GM18858 (cell line): ENCODE data around the gene PCYOX1L.
"Not testable (repeated sequence)": the region's sequence is repeated elsewhere in the genome, so short reads cannot be mapped to it uniquely, and the experiment has no call there.

Source experiments
- ATAC-seq: cut with Tn5 transposase; IDR thresholded peaks from one replicate; pipeline ENCODE4 v1.9.1; 2021; ENCODE audit not compliant: unreplicated experiment

PCYOX1L gene

DNA sequence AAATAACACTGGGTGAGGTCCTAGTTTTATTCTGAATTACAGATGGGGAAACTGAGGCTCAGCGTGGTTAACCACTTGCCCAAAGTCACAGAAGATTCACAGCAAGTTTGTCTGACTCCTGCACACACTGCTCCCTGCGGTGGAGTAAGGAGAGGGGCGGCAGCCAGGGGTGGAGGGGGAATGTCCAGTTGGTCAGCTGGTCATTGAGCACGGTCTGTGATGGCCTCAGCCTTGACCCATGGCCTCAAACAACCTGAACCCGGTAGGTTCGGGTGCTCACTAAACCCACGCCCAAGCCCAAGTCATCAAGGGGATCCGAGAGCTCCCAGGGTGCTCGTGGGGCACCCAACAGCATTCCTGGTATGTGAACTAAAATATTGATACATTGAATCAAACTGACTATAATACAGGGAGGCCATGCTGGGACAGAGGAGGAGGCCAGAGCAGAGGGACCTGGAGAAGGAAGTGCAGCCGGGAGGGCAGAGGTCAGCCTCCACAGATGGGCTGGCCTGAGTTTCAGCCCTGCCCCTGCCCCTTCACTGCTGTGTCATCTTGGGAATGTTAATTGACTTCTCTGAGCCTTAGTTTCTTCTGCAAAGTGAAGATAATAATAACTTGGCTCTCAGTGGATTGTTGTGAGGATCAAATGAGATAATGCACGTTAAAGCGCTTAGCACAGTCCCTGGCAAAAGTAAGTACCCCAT is 24.8 kb downstream of the PCYOX1L start:
- ATAC-seq, result no peak

DNA sequence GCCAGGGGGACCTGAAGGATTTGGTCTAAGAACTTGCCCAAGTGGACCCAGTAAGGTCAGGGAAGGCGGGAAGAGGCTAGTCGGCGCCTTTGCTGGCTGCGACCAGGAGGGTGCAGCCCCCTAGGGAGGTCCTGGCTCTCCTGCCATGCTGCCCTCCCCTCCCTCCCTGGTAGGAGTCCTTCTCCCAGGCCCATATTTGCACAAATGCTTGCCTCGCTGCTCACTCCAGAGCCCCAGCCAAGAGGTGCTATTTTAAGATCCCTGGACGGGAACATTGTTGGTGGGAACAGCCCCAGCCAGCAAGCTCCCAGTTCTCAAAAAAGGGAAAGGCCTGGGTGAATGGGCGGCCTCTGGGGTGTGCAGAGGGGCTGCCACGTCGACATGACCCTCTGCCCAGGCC is 25.6 kb downstream of the PCYOX1L start:
- ATAC-seq, result no peak

DNA sequence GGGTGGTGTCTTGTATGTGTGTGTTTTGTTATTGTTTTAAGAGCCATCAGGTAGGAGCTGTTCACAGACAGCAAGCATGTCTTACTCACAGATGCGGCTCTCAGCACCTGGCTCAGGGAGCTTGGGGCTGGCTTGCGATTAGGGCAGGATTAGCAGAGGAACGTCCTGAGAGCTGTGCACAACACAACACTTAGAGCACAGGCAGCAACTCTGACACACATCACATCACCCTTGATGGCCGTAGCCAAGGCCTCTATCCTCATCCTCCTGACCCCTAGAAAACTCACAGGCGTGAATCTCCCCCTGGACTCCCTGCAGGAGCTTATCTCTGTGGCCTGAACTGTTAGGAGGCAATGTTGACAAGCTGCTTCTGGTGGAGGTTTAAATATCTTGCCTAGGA is 28.3 kb downstream of the PCYOX1L start:
- no peak for ATAC-seq

DNA sequence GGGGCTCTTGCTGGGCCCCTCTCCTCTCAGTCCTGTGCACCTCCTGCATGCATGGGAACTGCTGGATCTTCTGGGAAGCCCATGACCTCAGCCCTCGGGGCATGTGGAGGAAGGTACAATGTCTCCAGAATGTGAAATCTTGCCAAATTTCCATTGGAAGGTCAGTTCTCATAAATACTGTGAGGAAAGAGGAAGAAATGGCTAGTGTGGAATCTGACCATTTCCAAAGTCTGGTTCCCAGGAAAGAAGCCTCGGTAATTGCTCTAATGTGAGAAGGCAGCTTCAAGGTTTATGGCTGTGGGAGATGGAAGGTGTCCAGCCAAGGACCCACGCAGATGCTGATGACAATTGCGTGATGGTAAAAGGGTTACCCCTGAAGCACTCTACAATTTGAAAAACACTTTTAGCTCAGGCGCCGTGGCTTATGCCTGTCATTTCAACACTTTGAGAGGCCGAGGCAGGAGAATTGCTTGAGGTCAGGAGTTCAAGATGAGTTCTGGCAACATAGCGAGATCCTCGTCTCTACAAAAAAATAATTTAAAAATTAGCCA is 29.3 kb downstream of the PCYOX1L start:
- ATAC-seq, result no peak

DNA sequence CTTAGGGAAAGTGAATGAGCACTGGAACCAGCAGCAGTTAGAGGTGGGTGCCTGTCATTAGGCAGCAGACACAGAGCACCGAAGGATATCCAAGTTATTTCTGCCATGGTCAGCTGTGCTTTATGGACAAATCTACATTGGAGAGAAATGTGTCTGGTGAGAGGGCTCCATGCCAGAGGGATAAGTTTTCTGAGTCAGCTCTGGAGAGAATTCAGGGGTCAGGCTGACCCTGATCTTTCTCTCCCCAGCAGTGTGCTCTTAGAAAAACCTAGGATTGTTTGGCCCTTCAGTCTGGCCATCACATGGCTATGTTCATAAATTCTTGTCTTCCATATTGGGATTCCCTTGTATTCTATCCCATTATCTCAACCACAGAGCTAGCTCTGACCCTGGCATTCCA is 30.1 kb downstream of the PCYOX1L start:
- no peak for ATAC-seq

DNA sequence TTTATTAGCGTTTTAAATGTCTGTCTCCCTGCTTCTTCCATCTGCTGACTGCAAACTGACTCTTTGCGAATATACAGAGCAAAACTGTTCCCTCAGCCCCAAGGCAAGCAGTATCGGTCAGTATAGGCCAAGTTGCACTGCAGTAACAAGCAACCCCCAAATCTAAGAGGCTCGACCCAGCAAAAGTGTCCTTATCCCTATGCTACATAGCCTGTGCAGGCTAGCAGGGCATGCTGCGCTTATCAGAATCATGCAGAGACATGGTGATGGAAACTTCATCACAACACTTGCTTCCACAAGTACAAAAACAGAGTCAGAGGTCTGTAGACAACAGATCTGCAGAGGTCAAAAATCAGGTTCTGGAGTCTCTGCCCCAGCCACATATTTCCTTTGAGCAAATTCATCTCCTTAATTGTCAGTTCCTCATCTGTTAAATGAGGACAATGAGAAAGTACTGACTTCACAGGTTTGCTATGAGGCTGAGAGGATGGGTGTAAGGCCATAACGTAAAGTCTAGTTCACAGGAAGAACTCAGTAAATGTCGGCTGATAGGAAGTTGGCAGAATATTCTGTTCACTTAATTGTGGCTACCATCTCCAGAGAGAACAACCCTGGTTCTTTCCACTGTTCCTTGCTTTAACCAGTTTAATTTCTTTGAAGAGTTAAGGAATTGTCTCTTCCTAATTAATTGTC is 30.8 kb downstream of the PCYOX1L start:
- no peak for ATAC-seq

DNA sequence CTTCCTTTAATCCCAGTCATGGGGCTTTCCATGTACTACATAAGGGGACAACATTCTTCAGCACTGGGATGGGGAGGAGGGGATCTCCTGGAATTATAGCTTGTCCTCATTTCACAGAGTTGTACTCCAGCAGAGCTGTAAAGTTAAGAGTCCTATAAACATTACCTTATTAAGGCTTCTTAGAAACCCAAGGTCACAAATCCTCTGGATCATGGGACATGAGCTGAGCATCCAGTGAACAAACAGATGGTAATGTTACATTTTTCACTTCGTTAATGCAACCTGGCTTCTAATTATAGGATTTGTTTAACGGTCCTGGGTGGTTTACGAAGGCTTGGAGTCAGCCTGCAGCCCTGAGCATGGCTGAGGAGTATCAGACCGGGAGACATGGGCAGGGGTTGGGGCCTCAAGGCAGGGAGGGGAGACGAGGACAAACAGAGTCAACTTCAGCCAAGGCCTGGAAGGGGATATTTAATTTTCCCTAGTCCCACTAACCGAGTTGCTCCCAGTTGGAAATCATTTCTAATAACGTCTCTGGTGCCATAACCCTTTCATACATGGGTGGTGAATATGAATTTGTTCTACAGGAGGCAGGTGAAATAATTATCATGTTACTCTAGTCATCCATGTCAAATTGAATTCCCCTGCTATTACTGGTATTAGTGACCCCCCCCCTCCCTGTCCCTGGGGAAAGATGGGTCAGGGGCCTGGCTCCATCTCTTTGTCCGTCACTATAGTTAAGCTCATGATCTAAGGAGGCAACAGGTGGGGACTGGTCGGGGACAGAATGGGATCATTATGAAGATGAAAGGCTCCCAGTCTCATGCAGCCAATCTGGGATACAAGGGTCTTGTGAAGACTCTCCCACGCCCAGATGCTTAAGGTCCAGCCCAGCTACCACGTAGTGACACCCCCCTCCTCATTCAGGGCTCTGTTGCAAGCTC is 32.0 kb downstream of the PCYOX1L start:
- ATAC-seq, result no peak

DNA sequence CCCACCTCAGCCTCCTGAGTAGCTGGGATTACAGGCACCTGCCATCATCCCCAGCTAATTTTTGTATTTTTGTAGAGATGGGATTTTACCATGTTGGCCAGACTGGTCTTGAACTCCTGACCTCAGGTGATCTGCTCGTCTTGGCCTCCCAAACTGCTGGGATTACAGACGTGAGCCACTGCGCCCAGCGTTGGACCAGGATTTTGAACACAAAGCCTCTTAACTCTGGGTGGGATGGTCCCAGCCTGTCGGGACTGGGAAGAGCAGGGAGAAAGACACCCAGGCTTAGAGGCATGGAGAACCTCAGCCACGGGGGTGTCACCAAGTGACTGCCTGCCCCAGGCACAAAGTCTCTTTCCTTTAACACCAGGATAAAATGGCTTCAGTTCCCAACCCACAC is 33.2 kb downstream of the PCYOX1L start:
- not testable (repeated sequence) for ATAC-seq

DNA sequence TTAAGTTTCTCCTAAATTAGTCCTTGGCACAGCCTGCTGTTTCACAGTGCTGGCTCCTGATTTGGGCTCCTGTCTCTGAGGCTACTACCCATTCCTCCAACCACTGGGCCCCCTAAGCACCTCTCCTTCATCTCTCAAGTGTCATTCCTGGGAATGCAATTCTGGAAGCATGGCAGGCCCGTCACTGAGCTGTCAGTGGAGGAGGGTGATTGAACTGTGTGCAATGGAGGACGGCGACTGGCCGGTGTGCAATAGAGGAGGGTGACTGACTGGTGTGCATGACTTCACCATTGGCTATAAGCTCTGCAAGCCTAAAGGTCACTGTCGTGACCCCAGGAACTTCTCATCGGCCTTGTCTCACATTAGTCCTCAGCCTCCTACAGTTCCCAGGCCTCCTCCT is 33.7 kb downstream of the PCYOX1L start:
- no peak for ATAC-seq

DNA sequence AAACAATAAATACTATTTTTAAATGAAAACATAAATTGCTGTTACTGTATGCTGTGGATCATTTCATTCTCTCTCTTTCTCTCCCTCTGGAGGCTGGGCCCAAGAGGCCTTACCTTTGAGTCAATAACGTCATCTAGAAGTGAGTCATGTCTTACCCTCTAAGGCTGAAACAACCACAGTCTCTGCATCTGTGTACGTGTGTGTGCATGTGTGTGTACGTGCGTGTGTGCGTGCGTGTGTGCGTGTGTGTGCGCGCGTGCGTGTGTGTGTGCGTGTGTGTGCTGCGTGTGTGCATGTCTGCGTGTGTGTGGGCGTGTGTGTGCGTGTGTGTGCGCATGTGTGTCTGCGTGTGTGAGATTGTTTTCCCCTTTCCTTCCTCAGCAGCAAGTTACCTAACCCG is 34.9 kb downstream of the PCYOX1L start:
- ATAC-seq, result no peak

DNA sequence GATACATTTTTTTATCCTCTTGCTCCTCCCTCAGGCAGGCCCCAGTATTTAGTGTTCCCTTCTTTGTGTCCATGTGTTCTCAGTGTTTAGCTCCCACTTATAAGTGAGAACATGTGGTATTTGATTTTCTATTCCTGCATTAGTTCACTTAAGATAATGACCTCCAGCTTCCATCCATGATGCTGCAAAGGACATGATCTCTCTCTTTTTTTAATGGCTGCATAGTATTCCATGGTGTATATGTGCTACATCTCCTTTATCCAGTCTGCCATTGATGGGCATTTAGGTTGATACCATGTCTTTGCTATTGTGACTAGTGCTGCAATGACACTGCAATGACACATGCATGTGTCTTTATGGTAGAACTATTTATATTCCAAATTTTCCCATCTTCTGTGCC is 37.1 kb downstream of the PCYOX1L start:
- not testable (repeated sequence) for ATAC-seq

DNA sequence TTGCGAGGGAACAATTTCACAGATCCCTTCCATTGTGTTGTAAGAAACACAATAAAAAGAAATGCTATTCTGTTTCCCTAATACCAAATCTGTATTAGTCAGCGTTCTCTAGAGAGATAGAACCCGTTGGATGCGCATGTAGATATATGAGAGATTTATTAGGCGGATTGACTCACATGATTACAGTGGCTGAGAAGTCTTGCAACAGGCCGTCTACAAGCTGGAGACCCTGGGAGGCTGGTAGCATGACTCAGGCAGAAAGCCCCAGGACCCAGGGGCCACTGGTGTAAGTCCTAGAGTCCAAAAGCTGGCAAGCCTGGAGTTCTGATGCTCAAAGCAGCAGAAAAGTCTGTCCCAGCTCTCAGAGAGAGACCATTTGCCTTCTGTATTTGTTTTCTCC is 39.7 kb downstream of the PCYOX1L start:
- no peak for ATAC-seq

DNA sequence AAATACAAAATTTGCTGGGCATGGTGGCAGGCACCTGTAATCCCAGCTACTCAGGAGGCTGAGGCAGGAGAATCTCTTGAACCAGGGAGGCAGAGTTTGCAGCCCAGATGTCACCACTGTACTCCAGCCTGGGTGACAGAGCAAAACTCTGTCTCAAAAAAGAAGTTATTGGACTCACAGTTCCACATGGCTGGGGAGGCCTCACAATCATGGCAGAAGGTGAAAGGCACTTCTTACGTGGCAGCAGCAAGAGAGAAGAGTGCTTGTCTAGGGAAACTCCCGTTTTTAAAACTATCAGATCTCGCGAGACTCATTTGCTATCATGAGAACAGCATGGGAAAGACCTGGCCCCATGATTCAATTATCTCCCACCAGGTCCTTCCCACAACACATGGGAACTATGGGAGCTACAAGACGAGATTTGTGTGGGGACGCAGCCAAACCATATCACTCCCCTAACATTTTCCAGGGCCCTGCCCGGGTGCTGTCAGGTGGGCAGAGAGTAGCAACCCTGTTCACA is 41.0 kb downstream of the PCYOX1L start:
- ATAC-seq, result not testable (repeated sequence)

DNA sequence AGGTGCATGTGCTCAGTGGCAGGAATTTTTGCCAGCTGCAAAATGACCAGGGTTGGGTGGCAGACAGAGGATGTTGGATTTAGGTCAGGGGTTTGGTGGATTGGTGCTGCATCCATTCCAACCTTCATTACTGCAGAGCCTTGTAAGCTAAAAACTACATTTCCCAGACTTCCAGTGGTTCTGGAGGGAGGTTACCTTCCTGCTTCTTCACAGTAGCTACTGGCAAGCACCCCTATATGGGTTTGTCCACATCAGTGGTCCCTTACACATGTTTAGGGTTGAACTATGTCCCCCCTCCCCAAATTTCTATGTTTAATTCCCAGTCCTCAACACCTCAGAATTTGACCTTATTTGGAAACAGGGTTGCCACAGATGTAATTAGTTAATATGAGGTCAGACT is 41.9 kb downstream of the PCYOX1L start:
- ATAC-seq, result no peak

DNA sequence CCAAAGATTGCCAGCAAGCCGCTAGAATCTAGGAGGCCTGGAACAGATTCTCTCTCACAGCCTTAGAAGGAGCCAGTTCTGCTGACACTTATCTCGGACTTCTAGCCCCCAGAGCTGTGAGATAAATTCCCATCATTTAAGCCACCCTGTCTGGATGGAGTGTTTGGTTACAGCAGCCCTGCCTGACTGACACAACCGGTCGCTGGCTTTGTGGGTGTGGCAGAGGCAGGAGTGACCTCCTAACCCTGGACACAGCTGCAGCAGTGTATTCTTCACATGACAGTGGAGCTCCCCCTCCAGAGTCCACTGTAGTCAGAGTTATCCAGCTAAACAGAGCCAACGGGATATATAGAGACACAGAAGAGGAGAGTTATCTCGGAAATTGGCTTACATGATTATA is 42.5 kb downstream of the PCYOX1L start:
- ATAC-seq, result no peak

DNA sequence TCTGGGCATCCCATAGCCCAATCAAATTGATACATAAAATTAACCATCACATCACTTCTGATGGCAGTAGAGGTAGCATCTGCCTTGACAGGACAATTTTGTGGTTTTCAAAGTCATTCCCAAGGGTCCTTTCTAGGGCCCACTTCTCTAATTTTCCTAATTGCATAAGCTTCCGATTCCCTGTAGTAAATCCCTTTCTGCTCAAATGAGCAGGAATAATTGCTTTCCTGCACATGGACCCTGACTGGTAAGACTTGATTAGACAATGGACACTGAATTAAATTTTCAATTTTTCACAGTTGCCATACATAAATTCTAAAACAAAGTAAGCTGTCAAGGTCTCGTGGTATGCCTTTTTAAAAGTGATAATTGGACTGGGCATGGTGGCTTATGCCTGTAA is 43.2 kb downstream of the PCYOX1L start:
- ATAC-seq, result no peak

DNA sequence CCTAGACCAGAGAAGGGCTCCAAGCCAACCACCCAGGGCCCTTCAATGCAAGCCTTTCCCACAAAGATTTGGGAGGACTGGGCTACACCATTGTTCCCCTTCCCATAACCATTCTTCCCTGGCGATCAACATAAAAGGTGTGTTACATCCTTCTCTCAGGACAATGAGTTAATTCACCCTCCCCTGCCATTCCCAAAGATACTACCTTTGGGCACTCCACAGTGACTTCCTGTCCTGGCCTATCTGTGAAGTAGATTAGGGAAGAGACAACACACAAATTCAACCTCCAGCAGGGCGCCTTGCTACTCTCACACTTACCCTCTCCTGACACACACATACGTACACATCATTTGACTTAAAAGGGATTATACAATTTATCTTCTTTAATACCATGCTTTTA is 44.4 kb downstream of the PCYOX1L start:
- ATAC-seq, result no peak

DNA sequence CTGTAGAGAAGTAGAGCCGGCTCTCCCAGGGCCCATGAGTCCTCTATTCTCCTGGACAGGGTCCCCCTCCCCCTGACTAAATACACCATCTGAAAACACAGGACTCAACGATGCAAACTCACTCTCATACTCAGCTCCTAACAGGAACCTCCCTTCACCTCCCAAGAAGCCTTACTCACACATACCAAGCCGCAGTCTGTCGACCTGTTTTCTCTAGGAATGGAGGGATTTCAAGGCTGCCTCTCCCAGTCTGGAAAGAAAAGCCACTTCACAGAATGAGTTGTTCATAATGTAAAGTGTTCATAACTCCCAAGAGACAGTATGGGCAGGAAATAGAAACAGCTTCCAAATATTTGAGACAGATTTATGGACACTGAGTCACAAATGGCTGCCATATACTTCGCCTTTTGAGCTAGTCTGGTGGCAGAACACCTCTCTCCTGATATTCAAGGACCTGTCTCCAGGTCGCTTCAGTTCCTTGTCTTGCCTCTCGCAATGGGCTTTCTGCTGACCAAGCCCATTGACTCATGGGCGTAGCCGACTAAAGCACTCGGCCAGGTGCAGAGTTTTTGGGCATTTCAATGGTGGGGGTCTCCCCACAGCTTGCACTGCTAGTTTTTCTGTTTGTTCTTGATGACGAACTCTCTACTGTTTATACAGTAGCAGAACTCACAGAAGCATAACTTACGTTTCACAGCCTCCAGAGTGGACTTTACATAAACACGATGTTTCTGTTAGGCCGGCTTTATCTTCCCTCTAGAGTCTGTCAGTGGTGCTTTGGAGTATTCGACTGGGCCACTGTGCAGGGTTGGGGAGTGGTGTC is 46.3 kb downstream of the PCYOX1L start:
- no peak for ATAC-seq

DNA sequence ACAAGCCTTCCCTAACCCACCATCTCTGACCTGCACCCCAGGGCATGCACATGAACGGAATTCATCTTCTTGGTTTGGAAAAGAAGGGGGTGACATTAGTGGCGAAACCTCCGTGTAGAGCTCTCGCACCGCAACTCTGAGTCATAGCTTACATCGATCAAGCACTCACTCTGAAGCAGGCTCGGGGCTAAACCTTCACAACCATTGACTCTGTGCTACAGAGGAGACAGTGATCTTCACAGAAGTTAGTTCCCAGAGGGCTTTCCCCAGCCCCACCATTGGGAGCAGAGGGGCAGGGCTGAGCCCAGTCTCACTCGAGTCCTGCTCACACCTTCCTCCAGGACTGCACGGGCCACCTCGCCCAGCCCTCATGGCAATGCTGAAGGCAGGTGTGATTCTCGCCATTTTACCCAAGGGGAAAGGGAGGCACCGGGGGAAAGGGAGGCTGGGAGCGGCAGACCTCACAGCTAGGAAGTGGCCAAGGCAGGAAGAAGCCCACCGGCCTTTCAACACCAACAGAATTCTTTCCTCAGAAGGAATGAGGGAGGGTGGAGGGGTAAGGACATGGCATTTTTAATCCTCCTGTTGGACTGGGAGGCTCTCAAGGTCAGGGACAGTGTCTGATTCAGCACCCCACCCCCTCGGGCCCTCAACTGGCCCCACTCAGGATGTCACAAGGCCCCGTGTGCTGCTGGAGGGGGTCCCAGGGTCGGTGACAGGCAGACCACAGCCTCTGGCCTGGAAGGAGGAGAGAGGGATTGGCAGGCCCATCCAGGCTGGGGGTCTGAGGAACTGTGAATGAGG is 47.1 kb downstream of the PCYOX1L start:
- ATAC-seq, result no peak
